Measurements from ENCODE around the gene HTRA1. TPM values are rescaled to one million over a fixed set of nuclear protein-coding genes. Genes with fewer than 3 reads are reported as not detected.

The HTRA1 gene
- total and polyA plus RNA-seq, 8 donors = 26.3 to 81.2 (median 55.3) TPM

DNA sequence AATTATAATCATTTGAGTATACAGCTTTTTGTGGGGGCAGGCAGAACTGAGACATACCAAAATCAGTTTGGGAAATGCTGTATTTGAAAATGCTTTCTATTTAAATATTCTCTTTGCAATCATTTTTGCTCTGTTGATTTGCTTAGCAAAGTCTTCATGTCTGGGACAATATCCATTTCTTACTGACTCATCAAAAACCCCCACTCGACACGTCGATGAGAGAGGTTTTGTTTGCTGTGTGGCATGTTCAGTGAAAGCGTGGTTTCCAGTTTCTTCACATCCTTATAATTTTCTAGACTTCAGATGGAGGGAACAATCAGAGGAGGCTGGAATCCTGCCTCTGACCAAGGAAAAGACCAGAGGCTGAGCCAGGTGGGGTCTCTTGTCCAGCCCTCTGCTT is 28.9 kb downstream of the HTRA1 start:
- TF ChIP-seq POLR2A (IDR thresholded peaks at IDR 0.05) = no peak
- TF ChIP-seq, protein P1, sequence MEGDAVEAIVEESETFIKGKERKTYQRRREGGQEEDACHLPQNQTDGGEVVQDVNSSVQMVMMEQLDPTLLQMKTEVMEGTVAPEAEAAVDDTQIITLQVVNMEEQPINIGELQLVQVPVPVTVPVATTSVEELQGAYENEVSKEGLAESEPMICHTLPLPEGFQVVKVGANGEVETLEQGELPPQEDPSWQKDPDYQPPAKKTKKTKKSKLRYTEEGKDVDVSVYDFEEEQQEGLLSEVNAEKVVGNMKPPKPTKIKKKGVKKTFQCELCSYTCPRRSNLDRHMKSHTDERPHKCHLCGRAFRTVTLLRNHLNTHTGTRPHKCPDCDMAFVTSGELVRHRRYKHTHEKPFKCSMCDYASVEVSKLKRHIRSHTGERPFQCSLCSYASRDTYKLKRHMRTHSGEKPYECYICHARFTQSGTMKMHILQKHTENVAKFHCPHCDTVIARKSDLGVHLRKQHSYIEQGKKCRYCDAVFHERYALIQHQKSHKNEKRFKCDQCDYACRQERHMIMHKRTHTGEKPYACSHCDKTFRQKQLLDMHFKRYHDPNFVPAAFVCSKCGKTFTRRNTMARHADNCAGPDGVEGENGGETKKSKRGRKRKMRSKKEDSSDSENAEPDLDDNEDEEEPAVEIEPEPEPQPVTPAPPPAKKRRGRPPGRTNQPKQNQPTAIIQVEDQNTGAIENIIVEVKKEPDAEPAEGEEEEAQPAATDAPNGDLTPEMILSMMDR (IDR thresholded peaks at IDR 0.05) = no peak
- no peak for TF ChIP-seq EP300 (IDR thresholded peaks at IDR 0.05)
- no peak for TF ChIP-seq POLR2AphosphoS5 (IDR thresholded peaks at IDR 0.05)
- no peak for DNase-seq
- Histone ChIP-seq H3K9me3 (no peaks in the 10 kb centered on the region), H3K27ac (peak overlapping the region in 2 of 5 donors; percentile 38 to 86), H3K4me3 (no peak overlapping the region), H3K27me3 (no peaks in the 10 kb centered on the region), H3K36me3 (peaks cover 0 to 10% (median 0%) of the 10 kb centered on the region in 4 donors), H3K4me1 (peaks cover 14 to 89% (median 53%) of the 10 kb centered on the region in 4 donors)
- intact Hi-C loops (cut with DNase I; ENCODE audit: low total_unique reads) = no loop called here
- 59 to 79% (median 70%) methylated on average over 4 of the region's 4 CpGs for WGBS, 5 donors

DNA sequence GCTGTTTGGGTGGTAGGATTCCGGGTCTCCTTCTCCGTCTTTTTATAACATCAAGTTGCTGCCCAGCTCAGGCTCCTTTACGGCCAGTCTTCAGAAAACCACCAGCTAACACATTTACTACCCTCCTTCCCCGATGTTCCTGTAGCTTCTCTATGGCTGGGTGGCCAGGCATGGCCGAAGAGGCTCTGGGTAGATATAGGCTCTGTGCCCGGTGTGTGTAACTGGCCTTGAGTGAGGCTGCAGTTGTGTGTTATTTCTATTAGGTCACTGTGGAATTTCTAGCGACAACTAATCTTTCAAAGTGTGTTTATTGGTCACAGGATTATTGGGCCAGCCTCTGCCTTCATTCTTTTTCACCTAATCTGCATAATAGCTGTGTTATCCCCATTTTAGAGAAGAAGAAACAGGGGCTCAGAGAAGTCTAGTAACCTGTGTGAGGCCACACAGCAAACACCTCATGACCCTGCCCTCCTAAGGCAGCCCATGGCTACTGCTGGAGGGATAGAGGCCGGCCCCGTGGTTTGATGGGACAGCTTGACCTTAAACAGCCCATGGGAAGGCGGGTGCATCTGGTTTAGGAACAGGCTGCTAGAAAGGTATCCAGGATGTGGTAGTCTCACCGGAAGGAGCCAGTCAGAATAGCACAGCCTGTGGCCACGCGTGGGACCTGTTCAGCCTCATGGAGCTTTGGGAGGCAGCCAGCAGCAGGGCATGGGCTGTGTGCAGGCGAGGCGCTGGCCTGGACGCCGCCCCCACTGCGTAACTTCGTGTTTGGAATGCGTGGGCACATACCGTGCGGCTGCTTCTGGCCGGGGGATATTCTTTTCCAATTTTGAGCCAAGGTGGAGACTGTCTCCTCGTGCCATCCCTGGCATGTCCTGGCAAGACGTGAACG is 29.7 kb downstream of the HTRA1 start:
- 72 to 86% (median 76%) methylated on average over 25 to 26 of the region's 26 CpGs for WGBS, 5 donors
- Histone ChIP-seq H3K36me3 (peaks cover 0 to 10% (median 0%) of the 10 kb centered on the region in 4 donors), H3K9me3 (no peaks in the 10 kb centered on the region), H3K4me3 (no peak overlapping the region), H3K27me3 (no peaks in the 10 kb centered on the region), H3K27ac (peak overlapping the region in 4 of 5 donors; percentile 4 to 86 (median 62)), H3K4me1 (peaks cover 14 to 89% (median 50%) of the 10 kb centered on the region in 4 donors)
- intact Hi-C loops (cut with DNase I; ENCODE audit: low total_unique reads) = no loop called here
- DNase-seq = peak in 1 of 2 donors; percentile 49
- TF ChIP-seq, protein P1 (IDR thresholded peaks at IDR 0.05) = no peak
- TF ChIP-seq POLR2A (IDR thresholded peaks at IDR 0.05) = no peak
- peak in 2 of 3 donors; percentile 39 to 42 for TF ChIP-seq POLR2AphosphoS5 (IDR thresholded peaks at IDR 0.05)
- peak; percentile 27 for TF ChIP-seq EP300 (IDR thresholded peaks at IDR 0.05)

DNA sequence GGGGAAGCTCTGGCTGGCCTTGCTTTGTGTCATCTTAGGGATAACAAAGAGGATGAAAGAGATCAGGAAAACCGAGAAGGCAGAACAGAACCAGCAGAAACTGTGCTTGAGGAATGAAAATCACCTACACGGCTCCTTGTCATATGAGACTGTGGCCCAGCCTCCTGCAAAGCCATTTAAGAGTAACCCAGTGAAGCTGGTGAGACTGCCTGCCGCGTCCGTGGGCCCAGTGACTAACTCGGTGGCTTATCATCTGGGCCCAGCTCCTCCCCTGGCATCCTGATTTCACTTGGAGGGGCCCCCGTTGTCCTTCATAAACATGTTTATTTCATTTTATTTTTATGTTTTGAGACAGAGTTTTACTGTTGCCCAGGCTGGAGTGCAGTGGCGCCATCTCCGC is 30.7 kb downstream of the HTRA1 start:
- WGBS, 5 donors = 69 to 86% (median 84%) methylated on average over 9 of the region's 9 CpGs
- Histone ChIP-seq H3K9me3 (no peaks in the 10 kb centered on the region), H3K27ac (peak overlapping the region in 4 of 5 donors; percentile 52 to 86 (median 76)), H3K36me3 (peaks cover 0 to 10% (median 0%) of the 10 kb centered on the region in 4 donors), H3K4me3 (no peak overlapping the region), H3K4me1 (peaks cover 6 to 86% (median 44%) of the 10 kb centered on the region in 4 donors), H3K27me3 (no peaks in the 10 kb centered on the region)
- intact Hi-C loops (cut with DNase I; ENCODE audit: low total_unique reads) = no loop called here
- TF ChIP-seq EP300 (IDR thresholded peaks at IDR 0.05) (no peak), POLR2AphosphoS5 (IDR thresholded peaks at IDR 0.05) (no peak), POLR2A (IDR thresholded peaks at IDR 0.05) (no peak)
- TF ChIP-seq, protein P1 (IDR thresholded peaks at IDR 0.05) = no peak
- DNase-seq = no peak

DNA sequence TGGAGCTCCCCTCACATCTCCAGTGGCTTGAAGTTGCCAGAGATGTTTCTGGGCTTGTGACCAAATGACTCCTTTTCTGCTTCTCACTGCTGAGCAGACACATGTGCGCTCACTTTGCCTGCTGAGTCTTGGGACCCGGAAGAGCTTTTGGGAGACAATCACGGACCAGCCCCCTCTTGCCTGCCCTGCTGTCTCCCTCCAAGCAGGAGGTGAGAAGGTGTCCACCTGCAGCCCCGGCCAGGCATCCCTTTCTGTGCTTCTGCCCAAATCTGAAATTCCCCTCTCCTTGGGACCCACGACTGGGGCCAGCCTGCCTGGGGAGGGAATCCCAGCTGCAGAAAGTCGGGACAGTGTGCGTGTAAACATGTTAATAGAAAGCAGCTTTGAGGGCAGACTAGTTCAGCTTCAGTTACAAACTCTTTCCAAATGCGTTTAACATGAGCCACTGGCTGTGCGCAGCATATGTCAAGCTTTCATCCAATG is 31.7 kb downstream of the HTRA1 start:
- H3K27me3 ChIP-seq = no peaks in the 10 kb centered on the region
- DNase-seq = peak in 1 of 2 donors; percentile 91
- H3K9me3 ChIP-seq = no peaks in the 10 kb centered on the region
- intact Hi-C loops (cut with DNase I; ENCODE audit: low total_unique reads) = no loop called here
- peaks cover 3 to 76% (median 39%) of the 10 kb centered on the region in 4 donors for H3K4me1 ChIP-seq
- peaks cover 0 to 10% (median 0%) of the 10 kb centered on the region in 4 donors for H3K36me3 ChIP-seq
- no peak overlapping the region for H3K4me3 ChIP-seq
- TF ChIP-seq POLR2AphosphoS5 (IDR thresholded peaks at IDR 0.05) (peak in 1 of 3 donors; percentile 48), POLR2A (IDR thresholded peaks at IDR 0.05) (no peak)
- TF ChIP-seq, protein P1 (IDR thresholded peaks at IDR 0.05) = no peak
- 53 to 75% (median 68%) methylated on average over 9 of the region's 9 CpGs for WGBS, 5 donors
- H3K27ac ChIP-seq = peak overlapping the region in 4 of 5 donors; percentile 52 to 86 (median 76)

All from stomach (tissue), 9 donors.